ENCODE results near the gene TTC34. TPM values are rescaled to one million over a fixed set of nuclear protein-coding genes. Genes with fewer than 3 reads are reported as not detected.

Gene TTC34
- total and polyA plus RNA-seq, 3 donors (not counting 1 experiment from before 2014, with no cell fraction given) = 0.03 to 0.75 (median 0.17) TPM

Other genes starting within 250 kb of the TTC34 start
- gene TNFRSF14, start 245.3 kb downstream of the TTC34 start, total RNA-seq = 10 to 100 TPM; 12.9 to 19.0 TPM
- 19.6 TPM for gene TNFRSF14, start 245.3 kb downstream of the TTC34 start, polyA plus RNA-seq
- gene PRXL2B, start 214.9 kb downstream of the TTC34 start, total RNA-seq = 10 to 100 TPM; 15.7 to 29.1 TPM
- gene PRXL2B, start 214.9 kb downstream of the TTC34 start, polyA plus RNA-seq = 26.3 TPM
- gene MMEL1, start 168.7 kb downstream of the TTC34 start, total RNA-seq = not detected
- gene MMEL1, start 168.7 kb downstream of the TTC34 start, polyA plus RNA-seq = not detected
- gene ACTRT2, start 219.8 kb upstream of the TTC34 start, total RNA-seq = not detected
- not detected for gene ACTRT2, start 219.8 kb upstream of the TTC34 start, polyA plus RNA-seq

Measured in mammary epithelial cell (primary cell).